DMS153 (cell line): ENCODE measurements around the gene EPB41L4B.

ENCODE experiments used
- DNase-seq: peaks from one replicate; lab custom pipeline; 2025; lab: John Stamatoyannopoulos, UW

The EPB41L4B gene

GRCh38 chr9:109269839-109270238 is 51.0 kb downstream of the EPB41L4B start:
- no peak for DNase-seq

DNA sequence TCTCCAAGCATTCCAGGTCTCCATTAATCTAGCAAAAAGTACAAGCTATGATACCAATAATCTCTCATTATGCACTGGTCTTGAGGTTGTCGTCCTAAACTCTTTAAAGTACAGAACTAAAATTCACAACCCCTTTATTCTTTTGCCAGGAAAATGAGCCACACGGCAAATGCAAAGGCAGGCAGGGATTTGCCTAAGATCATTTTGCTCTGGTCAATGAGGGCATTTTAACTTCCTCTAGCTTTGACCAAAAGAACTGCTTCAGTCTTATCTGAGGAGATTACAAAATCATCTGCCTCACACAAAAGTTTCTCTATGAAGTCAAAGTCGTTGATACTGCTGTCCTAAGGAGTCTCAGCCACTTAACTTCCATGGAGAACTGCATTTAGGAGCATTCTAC is 51.8 kb downstream of the EPB41L4B start:
- no peak for DNase-seq

GRCh38 chr9:109267555-109267954 is 53.3 kb downstream of the EPB41L4B start:
- DNase-seq = no peak

- DNase-seq = no peak
Measured at GRCh38 chr9:109264877-109265587, 55.8 kb downstream of the EPB41L4B start.

DNA sequence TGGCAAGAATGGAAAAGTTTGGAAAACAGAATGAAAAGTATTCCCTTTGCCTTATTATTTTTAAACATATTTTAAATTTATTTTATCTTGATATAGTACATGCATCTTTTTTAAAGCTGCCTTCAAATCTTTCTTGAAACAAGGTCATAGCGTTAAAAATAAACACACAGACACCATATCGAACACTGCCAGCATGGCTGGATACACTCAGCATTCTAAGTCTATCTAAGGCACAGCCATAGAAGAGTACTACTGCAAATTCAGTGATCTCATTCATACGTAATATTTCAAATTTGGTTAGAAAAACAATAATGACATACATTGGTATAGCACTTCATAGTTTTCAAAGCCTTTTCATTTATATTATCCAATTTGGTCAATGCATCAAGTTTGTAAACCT is 57.5 kb downstream of the EPB41L4B start:
- DNase-seq = no peak

- no peak for DNase-seq
Measured at GRCh38 chr9:109258481-109259302, 62.2 kb downstream of the EPB41L4B start.

DNA sequence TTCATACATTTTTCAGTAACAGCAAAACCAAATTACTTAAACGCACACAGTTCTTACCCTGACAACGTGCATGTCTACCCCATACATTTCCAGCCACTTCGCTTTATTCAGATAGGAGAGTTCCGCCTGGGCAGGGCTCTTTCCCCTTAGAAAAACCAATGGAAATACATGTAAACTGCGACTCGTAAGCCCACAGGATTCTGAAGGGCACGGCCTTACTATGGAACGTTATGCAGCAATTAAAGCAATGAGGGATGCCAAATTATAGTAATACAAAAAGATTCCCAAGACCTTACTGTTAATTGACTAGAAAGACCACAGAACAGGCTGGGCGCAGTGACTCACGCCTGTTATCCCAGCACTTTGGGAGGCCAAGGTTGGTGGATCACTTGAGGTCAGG is 64.5 kb downstream of the EPB41L4B start:
- no peak for DNase-seq

- no peak for DNase-seq
Measured at GRCh38 chr9:109255394-109255793, 65.5 kb downstream of the EPB41L4B start.

DNA sequence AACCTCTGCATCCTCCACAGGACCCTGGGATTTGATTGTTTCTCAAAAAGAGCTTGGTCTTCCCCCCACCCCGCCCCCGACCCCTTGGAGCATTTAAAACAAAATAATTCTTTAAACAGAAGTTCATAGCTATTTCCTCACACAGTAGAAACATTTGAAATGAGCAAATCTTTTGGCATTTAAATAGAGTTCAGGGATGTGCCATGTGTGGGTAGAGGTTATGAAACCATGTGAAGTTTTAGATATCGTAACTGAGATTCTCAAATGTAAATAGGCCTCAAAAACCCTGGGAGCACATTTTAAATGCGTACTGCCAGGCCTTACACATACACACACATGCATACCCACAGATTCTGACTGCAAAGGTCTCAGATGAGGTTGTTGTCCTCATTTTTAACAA is 66.5 kb downstream of the EPB41L4B start:
- no peak for DNase-seq

- no peak for DNase-seq
Measured at GRCh38 chr9:109253637-109254284, 67.1 kb downstream of the EPB41L4B start.

DNA sequence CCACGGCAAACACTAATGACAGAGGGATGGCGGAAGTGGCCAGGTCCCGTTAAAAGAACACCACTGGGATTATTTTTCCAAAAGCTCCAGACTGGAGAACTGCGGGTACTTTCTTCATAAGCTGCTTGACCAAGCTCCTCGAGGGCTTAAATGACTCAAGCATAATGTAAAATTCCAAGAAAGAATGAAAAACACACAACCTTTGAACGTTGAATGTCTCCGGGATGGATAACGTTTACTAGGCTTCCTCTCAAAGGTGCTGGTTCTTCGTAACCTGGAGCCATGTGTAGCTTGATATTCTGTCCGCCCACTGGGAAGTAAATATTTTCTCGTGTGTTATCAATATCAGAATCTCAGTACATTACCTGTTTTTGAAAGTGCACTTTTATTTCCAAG is 67.6 kb downstream of the EPB41L4B start:
- no peak for DNase-seq

DNA sequence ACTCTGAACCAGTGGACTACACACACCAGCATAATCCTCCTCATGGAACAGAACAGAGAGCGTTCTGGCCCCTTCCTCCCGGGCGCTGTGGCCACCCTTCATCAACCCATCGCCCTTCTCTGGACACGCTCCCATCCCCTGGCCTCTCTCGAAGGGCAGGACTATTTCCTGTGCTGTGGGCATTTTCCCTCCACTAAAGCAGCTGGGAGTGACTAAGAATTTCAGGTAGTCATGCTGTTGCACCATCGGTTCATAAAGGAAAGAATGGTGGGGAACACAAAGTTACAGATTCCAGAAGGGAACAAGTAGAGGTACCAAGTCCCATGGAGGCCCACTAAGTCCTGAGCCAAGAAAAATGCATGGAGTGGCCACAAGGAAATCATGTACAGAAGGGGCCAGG is 68.6 kb downstream of the EPB41L4B start:
- no peak for DNase-seq

GRCh38 chr9:109251776-109252106 is 69.1 kb downstream of the EPB41L4B start:
- no peak for DNase-seq

- DNase-seq = peak; percentile 94
Measured at GRCh38 chr9:109251080-109251775, 69.6 kb downstream of the EPB41L4B start.

- no peak for DNase-seq
Measured at GRCh38 chr9:109250771-109251079, 70.1 kb downstream of the EPB41L4B start.

DNA sequence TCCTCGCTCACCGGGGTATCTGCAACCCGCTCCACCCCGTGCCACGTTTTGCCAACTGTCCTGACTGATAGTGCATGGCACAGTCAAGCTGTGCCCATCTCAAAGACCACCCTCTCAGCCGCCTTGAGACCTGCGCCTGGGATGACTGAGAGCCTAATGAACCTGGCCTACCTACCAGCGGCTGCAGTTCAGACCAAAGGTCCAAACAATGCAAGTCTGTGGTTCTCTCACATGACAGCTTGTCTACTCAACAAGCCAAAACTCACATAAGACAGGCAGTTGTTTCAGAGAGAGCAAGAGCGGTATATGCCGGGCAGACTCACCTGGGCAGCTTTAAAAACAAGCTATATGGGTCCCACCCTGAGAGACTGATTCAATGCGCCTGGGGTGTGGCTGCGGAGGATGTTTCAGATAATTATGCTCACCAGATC is 70.5 kb downstream of the EPB41L4B start:
- DNase-seq = no peak

DNA sequence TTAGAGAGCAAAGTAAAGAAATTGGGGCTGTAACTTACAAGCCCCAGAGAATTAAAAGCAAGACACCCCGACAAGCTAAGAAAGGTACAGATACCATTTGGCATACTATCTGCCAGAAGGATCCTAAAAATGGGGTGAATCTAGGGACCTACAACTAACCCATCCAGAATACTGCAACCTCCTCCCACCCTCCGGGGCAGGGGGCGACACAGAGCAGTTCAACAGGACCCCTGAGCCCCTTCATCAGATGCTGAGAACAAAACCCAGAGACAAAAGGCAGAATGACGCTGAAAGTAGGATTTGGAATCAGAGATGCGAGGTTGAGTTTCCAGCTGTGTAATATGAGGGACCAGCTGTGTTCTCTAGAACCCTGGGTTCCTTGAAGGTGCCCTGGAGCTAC is 71.2 kb downstream of the EPB41L4B start:
- DNase-seq = no peak

DNA sequence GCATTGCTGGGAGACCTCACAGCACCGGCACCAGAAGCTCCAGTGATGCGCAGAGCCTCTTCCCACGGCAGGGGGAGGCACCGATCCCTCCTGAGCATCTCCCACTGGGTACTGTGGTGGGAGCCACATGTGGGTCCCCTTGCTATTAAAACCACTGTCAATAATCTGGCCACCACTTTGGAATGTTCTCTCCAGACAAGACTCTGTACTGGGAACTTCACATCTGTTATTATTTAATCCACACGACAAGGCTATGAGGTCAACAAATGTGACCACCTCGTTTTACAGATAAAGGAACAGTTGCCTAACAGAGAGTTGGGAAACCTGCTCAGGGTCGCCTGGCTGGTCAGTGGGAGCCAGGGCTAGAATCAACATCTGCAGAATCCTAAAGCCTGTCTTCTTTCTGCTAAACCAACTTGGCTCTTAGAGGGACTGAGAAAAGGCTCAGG is 72.7 kb downstream of the EPB41L4B start:
- no peak for DNase-seq

GRCh38 chr9:109247228-109247627 is 73.6 kb downstream of the EPB41L4B start:
- DNase-seq = no peak

DNA sequence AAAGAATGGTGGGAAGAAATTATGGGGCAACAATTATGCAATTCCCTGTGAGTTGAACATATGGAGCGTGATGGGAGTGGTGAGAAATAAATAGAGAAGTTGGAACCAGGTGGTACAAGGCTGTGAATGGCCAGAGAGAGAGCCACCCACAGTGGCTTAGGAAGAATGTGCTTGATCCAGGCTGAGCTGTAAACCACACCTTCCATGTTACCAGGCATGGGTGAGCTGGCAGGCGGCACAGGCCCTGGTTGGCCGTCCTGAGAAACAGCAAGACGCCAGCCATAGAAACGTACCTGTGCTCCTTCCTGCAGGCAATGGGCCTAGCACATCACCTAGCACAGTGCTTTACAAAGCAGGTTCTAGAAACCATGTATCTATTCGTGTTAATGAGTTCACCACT is 74.3 kb downstream of the EPB41L4B start:
- DNase-seq = no peak

- no peak for DNase-seq
Measured at GRCh38 chr9:109245310-109245897, 75.5 kb downstream of the EPB41L4B start.
